ENCODE data around the gene FCRL1. TPM values are rescaled to one million over a fixed set of nuclear protein-coding genes. Genes with fewer than 3 reads are reported as not detected.

FCRL1 gene
- total RNA-seq, 1 donor from 2014 or later = not detected

GRCh38 chr1:157849229-157849875, 29.4 kb upstream of the FCRL1 start:
- Mint-ChIP-seq H3K4me3 (ENCODE audit: unreplicated experiment) (no peak overlapping the region), H3K36me3 (ENCODE audit: low read depth, unreplicated experiment) (no peaks in the 10 kb centered on the region), H3K27ac (ENCODE audit: unreplicated experiment) (no peak overlapping the region), H3K9me3 (ENCODE audit: unreplicated experiment) (no peaks in the 10 kb centered on the region), H3K4me1 (ENCODE audit: unreplicated experiment) (no peaks in the 10 kb centered on the region), H3K27me3 (ENCODE audit: unreplicated experiment) (peaks cover 1% of the 10 kb centered on the region)
- no peak for TF ChIP-seq CTCF (IDR thresholded peaks at IDR 0.05; ENCODE audit: unreplicated experiment)
- no peak for DNase-seq (ENCODE audit: low spot score)

GRCh38 chr1:157844089-157844830, 24.3 kb upstream of the FCRL1 start:
- Mint-ChIP-seq H3K9me3 (ENCODE audit: unreplicated experiment) (no peaks in the 10 kb centered on the region), H3K4me1 (ENCODE audit: unreplicated experiment) (peaks cover 5% of the 10 kb centered on the region)

GRCh38 chr1:157842939-157843338, 23.0 kb upstream of the FCRL1 start:
- Mint-ChIP-seq H3K4me1 (ENCODE audit: unreplicated experiment) (peaks cover 6% of the 10 kb centered on the region), H3K27me3 (ENCODE audit: unreplicated experiment) (peaks cover 1% of the 10 kb centered on the region), H3K27ac (ENCODE audit: unreplicated experiment) (no peak overlapping the region), H3K4me3 (ENCODE audit: unreplicated experiment) (no peak overlapping the region), H3K9me3 (ENCODE audit: unreplicated experiment) (no peaks in the 10 kb centered on the region), H3K36me3 (ENCODE audit: low read depth, unreplicated experiment) (no peaks in the 10 kb centered on the region)
- no peak for TF ChIP-seq CTCF (IDR thresholded peaks at IDR 0.05; ENCODE audit: unreplicated experiment)
- DNase-seq (ENCODE audit: low spot score) = no peak

More at GRCh38 chr1:157844089-157844830, 24.3 kb upstream of the FCRL1 start:
- H3K36me3 Mint-ChIP-seq (ENCODE audit: low read depth, unreplicated experiment) = no peaks in the 10 kb centered on the region
- no peak for TF ChIP-seq CTCF (IDR thresholded peaks at IDR 0.05; ENCODE audit: unreplicated experiment)
- DNase-seq (ENCODE audit: low spot score) = no peak
- no peak overlapping the region for H3K27ac Mint-ChIP-seq (ENCODE audit: unreplicated experiment)
- no peak overlapping the region for H3K4me3 Mint-ChIP-seq (ENCODE audit: unreplicated experiment)
- H3K27me3 Mint-ChIP-seq (ENCODE audit: unreplicated experiment) = peaks cover 1% of the 10 kb centered on the region

- TF ChIP-seq CTCF (IDR thresholded peaks at IDR 0.05; ENCODE audit: unreplicated experiment) = no peak
- Mint-ChIP-seq H3K36me3 (ENCODE audit: low read depth, unreplicated experiment) (no peaks in the 10 kb centered on the region), H3K9me3 (ENCODE audit: unreplicated experiment) (no peaks in the 10 kb centered on the region), H3K4me3 (ENCODE audit: unreplicated experiment) (no peak within 1 kb of the TSS), H3K4me1 (ENCODE audit: unreplicated experiment) (peaks cover 6% of the 10 kb centered on the region), H3K27ac (ENCODE audit: unreplicated experiment) (no peak within 1 kb of the TSS), H3K27me3 (ENCODE audit: unreplicated experiment) (no peaks in the 10 kb centered on the region)
- DNase-seq (ENCODE audit: low spot score) = no peak
These were observed 21.8 kb upstream of the FCRL1 start, which contains the start of gene CD5L for GRCh38 chr1:157841708-157842107. Gene CD5L (minus strand): TSS chr1:157841808. CDS start chr1:157841701, 107 bp downstream.

GRCh38 chr1:157838966-157839365, 19.0 kb upstream of the FCRL1 start:
- Mint-ChIP-seq H3K27me3 (ENCODE audit: unreplicated experiment) (no peaks in the 10 kb centered on the region), H3K4me1 (ENCODE audit: unreplicated experiment) (peaks cover 6% of the 10 kb centered on the region), H3K27ac (ENCODE audit: unreplicated experiment) (no peak overlapping the region), H3K4me3 (ENCODE audit: unreplicated experiment) (no peak overlapping the region), H3K9me3 (ENCODE audit: unreplicated experiment) (no peaks in the 10 kb centered on the region), H3K36me3 (ENCODE audit: low read depth, unreplicated experiment) (no peaks in the 10 kb centered on the region)
- TF ChIP-seq CTCF (IDR thresholded peaks at IDR 0.05; ENCODE audit: unreplicated experiment) = no peak
- DNase-seq (ENCODE audit: low spot score) = no peak
